22Rv1 (cell line): ENCODE results near the gene KDM4C.

Experiments used
- CTCF ChIP-seq: fragments of 450-650 bp; IDR thresholded peaks from 2 replicates; pipeline ENCODE4 v1.5.1; 2017; ENCODE audit warnings: mild to moderate bottlenecking
- ZFX ChIP-seq: fragments of 450-650 bp; IDR thresholded peaks from 2 replicates; pipeline ENCODE4 v1.6.1; 2017; ENCODE audit warnings: antibody characterized with exemption, borderline replicate concordance

GRCh38 chr9:7148243-7148765 is 390.5 kb downstream of the KDM4C start:
- TF ChIP-seq CTCF (no peak), ZFX (no peak)
